Astrocyte of the spinal cord (primary cell): ENCODE data around the gene ATAD3C.
"Not testable (repeated sequence)": the region's sequence is repeated elsewhere in the genome, so short reads cannot be mapped to it uniquely, and the experiment has no call there.

Experiments used
- DNase-seq: peaks from one replicate; pipeline ENCODE4 v3.0.0; 2011; ENCODE audit warnings: low read depth, low spot score
- H3K4me3 ChIP-seq: 2 replicates; pipeline ENCODE4 v1.5.1; 2011; ENCODE audit warnings: low read depth, mild to moderate bottlenecking, low read length, moderate library complexity
- CTCF ChIP-seq: IDR thresholded peaks from 2 replicates; pipeline ENCODE4 v1.5.1; 2012; ENCODE audit warnings: low read depth, mild to moderate bottlenecking, low read length, inconsistent platforms
- in situ Hi-C: cut with HindIII; loops from 2 replicates; pipeline ENCODE4 v1.10.0; 2017; ENCODE audit warnings: low sequenced_read_pairs

The ATAD3C gene

DNA sequence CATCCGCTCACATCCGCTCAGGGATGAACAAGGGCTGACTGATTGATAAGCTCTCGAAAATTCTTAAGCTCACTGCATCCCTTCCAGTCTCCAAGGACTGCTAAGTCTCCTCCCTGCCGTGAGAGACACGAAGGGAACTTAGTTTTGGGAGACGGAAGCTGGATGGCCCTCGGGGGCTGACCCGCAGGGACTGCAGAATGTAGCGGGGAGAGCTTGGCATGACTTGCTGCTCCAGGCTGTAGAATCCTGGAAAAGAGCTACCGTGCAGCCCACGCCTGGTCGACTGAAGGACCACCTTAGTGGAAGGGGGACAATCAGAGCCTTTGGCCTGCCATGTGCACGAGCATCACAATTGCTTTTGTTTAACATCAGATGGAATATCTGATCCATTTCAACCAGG lies 33.7 kb upstream of the ATAD3C start:
- H3K4me3 ChIP-seq: no peak overlapping the region
- no peak for TF ChIP-seq CTCF
- in situ Hi-C loops: no loop called here
- no peak for DNase-seq

DNA sequence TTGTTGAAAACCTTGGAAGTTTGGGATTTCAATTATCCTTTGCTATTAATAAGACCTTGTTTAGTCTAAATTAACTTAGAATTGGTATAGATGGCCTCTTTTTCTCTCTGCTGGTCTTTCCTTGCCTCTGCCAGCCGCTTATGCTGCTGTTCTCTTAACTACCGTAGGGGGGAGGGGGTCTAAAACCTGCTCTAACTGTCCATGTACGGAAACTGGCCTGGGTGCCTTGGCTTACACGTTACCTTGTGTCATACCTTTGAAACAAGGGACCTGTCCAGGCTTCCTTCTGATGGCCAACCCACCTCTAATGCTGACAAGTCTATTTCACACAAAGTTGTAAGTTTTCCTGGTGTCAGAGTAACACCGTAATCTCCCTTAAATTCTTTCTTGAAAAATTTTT lies 32.1 kb upstream of the ATAD3C start:
- H3K4me3 ChIP-seq, DNase-seq, in situ Hi-C loops: not testable (repeated sequence)

DNA sequence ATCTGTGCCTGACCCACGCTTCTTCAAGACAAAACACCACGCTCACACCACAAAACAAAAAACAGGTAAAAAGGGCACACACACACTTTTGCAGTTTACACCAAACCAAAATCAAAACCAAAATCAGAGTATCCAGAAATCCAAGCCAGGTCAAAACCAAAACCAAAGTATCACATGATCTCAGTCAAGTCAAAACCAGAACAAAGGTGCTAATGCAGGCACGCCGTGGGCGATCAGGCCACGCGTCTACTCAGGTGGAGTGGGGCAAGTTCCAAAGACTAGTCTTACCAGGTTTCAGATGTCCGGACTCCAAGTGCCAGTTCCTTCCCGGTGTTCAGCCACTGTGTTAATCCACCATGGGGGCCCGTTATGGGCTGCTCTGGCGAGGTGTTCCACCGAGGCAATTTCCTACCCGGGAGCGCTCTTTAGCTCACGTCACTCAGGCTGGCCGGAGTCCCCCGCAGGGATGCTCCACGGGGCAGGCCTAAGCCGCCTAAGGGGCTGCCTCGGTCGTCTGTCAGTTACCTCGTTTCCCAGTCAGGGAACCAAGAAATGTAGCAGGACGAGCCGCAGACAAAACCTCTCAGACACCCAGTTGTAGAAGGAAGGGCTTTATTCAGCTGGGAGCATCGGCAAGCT lies 31.5 kb upstream of the ATAD3C start:
- DNase-seq: not testable (repeated sequence)

DNA sequence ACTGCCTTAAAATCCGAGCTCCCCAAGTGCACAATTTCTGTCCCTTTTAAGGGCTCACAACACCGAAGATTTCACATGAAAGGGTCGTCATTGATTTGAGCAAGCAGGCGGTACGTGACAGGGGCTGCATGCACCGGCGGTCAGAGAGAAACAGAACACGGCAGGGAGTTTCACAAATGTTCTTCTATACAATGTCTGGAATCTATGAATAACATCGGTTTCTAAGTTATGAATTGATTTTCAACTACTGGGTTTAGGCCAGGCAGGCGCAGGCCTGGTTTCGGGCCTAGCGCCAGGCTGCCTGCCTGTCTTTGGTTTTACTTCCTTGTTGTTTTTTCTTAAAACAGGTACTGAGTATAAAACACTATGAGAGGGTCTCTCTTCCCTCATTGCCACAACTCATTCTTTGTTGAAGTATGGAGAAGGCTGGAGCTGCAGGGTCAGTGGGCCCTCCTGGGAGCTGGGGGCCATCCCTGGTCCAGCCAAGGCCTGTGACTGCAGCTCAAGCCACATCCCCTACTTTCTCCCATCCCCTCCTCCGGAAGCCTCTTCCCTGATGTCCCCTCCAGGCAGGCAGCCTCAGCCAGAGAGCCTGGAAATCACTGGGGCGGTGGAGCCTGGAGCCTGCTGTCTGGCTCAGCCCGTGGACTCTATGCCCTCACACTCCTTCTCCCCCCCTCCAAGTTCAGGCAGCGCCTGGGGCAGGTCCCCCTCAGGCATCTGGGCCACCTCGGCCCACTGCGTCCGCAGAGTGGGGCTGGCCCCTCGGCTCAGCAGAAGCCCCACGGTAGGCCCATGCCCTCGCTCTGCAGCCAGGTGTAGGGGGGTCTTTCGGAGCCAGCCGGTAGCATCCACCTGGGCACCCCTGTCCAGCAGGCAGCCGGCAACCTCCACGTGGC lies 30.8 kb upstream of the ATAD3C start:
- no peak overlapping the region for H3K4me3 ChIP-seq
- in situ Hi-C loops: no loop called here
- DNase-seq: no peak
- no peak for TF ChIP-seq CTCF

More for the DNA sequence above, 31.5 kb upstream of the ATAD3C start:
- H3K4me3 ChIP-seq, in situ Hi-C loops: not testable (repeated sequence)

DNA sequence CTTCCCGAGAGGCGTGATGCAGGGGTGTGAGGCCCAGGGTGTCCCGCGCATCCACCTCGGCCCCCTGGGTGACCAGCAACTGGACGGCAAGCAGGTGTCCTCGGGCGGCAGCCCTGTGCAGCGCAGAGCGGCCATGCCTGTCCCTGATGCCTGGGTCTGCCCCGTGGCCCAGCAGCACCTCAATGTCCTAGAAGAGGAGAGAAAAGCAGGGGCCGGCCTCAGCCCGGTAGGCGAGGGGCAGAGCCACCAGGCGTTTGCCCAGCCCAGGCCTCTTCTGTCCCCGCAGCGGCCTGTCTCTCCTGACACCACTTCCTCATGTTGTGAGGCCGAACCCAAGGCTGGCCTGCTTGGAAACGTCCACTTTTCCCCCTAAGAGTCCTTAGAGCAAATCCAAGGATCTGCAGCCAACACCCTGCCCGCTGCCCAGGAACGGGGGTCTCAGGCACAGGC lies 30.1 kb upstream of the ATAD3C start:
- in situ Hi-C loops: no loop called here
- no peak for TF ChIP-seq CTCF
- no peak overlapping the region for H3K4me3 ChIP-seq
- DNase-seq: no peak

GRCh38 chr1:1419813-1420653 lies 29.5 kb upstream of the ATAD3C start:
- H3K4me3 ChIP-seq: no peak overlapping the region
- DNase-seq: no peak
- no peak for TF ChIP-seq CTCF
- in situ Hi-C loops: no loop called here

DNA sequence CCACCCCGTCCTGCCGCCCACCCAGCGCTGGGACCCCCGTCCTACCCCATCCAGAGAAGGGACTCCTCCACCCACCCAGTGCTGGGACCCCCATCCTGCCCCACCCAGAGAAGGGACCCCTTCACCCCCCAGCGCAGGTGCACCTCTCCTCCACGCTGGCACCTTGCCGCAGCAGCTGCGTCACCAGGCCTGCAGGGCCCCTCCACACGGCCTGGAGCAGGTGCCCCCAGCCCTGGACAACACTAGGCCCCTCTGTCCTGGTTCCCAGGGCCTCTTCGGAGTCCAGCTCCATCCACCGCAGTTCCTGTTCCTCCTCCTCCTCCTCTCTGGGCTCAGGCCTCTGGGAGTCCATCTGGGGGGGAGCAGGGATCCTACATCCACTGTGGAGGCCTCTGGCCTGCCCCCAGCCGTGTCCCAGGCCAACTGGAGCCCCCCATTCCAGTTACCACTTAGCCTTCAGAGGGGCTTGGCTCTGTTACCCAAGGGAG lies 28.8 kb upstream of the ATAD3C start:
- DNase-seq: no peak
- H3K4me3 ChIP-seq: no peak overlapping the region
- in situ Hi-C loops: no loop called here
- TF ChIP-seq CTCF: no peak
